UCSD-AML1 (cell line): ENCODE measurements around the gene RCCD1.
"Not testable (repeated sequence)": the region's sequence is repeated elsewhere in the genome, so short reads cannot be mapped to it uniquely, and the experiment has no call there.

ENCODE experiments used
- DNase-seq: peaks from one replicate; lab custom pipeline; 2025; ENCODE audit not compliant: unreplicated experiment; lab: John Stamatoyannopoulos, UW

Gene RCCD1

DNA sequence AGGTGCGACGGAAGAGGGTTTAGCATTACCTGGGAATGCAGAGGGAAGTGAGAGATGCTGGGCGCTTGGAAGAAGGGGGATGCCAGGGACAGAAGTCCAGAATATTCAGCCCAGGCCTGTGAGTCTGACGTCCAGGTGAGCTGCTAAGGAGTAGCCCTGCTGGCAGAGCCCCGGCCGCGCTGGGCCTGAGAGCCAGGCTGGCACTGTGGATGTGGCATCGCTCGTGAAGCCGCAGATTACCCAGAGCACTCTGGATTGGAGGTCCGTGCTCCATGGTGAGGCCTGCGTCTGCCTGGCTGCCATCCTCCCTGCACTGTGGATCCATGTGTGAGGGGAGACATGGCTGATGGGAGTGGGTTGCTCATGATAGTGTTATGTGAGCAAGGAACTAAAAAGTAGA lies 37.1 kb upstream of the RCCD1 start:
- DNase-seq = no peak

DNA sequence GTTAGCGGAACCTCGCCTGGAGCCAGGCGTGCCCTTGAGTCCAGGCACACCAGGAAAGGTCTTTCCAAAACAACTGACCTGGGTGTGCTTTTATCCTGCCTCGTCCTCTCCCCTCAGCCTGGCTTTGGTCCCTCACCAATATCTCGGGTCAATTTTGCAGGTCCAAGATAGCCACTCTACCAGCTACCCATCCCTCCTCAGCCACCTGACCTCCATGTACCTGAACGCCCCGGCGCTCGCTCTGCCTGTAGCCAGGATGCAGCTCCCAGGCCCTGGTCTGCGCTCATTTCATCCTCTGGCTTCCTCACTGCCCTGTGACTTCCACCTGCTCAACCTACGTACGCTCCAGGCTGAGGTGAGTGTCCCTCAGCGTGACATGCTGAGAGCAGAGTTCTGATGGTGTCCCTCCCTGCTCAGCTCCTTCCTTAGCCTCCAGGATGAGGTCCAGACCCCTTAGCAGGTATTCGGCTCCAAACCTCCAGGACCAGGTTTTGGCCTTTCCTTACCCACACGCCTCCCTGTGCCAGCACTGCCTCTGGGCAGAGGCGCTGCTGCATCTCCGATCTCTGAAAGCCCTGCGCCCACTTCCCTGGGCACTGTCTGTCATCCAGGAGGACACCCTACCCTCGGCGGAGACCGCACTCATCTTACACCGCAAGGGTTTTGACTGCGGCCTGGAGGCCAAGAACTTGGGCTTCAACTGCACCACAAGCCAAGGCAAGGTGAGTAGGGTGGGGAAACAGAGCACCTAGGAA lies 36.5 kb upstream of the RCCD1 start:
- no peak for DNase-seq

DNA sequence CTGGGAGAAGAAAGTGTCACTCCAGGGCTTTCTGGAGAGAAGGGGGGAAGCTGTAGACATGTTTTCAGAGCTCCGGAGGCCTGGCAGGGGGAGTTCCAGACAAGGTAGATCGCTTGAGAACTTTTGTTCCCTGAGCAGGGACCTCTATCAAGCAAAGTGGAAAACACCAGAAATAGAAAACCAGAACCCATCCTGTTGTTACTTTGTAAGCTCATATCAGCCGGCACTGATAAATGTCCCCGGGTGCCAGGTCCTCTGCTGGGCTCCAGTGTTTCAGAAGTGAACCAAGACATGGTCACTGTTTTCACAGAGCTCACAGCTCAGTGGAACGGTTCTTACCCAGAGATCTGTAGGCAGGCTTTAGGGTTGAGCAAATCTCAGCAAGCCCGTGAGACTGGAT lies 35.8 kb upstream of the RCCD1 start:
- DNase-seq = no peak

DNA sequence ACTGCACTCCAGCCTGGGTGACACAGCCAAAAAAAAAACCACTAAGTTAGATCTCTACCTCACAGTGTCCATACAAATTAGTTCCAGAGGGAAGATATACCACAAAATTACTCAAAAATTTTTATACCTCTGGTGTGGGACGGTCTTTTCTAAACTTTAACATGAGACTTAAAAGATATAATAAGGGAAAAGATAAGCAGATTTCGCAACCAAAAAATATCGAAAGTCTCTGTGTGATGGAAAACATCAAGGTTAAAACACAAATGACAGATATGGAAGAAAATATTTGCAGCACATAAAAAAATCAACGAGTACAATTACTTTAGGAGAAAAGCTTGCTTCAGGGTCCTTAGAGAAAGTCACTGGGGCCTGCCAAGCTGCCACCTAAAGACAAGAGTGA lies 32.8 kb upstream of the RCCD1 start:
- DNase-seq = no peak

DNA sequence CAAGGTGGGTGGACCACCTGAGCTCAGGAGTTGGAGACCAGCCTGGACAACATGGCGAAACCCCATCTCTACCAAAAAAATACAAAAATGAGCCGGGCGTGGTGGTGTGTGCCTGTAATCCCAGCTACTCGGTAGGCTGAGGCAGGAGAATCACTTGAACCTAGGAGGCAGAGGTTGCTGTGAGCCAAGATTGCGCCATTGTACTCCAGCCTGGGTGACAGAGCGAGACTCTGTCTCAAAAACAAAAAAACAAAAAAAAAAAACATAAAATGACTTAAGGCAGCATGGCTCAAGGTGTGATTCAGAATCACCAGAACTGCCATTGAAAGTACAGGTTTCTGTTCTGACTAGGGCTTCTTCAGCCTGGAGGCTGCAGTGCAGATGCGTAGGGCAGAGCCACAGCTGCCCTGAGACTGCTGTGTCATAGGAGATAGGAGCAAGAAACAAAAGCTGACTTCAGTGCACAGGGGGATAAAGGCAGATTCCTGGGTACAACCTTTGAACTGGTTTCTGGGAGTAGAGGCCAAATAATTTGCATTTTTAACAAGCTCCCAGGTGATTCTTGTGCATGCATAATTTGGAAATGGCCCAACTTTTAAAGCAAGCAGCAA lies 31.9 kb upstream of the RCCD1 start:
- DNase-seq = not testable (repeated sequence)

DNA sequence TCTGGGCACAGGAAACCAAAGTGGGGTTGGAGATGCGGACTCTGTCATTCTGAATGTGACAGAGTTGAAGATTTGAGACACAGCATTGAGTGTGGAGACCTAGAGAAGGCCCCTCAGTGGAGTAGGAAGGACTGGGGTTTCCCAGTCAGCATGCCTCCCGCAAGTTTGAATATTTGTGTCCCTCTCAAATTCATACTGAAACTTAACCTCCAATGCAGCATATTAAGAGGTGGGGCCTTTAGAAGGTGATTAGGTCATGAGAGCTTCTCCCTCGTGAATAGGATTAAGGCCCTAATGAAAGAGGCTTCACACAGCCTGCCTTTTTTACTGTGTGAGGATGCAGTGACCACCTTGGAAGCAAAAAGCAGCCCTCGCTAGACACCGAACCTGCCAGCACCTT lies 30.3 kb upstream of the RCCD1 start:
- DNase-seq = no peak

DNA sequence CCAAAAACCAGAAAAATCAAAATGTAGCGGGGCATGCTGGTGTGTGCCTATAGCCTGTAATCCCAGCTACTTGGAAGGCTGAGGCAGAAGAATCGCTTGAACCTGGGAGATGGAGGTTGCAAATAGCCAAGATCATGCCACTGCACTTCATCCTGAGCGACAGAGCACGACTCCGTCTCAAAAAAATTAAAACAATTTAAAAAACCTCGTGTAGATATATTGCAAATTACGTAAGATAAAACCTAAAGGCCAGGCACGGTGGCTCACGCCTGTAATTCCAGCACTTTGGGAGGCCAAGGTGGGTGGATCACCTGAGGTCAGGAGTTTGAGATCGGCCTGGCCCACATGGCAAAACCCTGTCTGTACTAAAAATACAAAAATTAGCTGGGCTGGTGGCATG lies 27.9 kb upstream of the RCCD1 start:
- not testable (repeated sequence) for DNase-seq

DNA sequence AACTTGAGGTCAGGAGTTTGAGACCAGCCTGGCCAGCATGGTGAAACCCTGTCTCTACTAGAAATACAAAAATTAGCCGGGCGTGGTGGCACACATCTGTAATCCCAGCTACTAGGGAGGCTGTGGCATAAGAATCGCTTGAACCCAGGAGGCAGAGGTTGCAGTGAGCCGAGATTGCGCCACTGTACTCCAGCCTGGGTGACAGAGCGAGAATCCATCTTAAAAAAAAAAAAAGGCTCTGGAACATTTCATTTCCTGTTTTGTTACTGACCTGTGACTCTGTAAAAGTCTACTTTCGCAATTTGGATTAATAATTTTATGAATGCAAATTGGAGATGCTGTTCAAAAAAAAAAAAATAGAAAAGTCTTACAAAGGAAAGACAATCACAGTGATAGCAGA lies 26.6 kb upstream of the RCCD1 start:
- DNase-seq = not testable (repeated sequence)

DNA sequence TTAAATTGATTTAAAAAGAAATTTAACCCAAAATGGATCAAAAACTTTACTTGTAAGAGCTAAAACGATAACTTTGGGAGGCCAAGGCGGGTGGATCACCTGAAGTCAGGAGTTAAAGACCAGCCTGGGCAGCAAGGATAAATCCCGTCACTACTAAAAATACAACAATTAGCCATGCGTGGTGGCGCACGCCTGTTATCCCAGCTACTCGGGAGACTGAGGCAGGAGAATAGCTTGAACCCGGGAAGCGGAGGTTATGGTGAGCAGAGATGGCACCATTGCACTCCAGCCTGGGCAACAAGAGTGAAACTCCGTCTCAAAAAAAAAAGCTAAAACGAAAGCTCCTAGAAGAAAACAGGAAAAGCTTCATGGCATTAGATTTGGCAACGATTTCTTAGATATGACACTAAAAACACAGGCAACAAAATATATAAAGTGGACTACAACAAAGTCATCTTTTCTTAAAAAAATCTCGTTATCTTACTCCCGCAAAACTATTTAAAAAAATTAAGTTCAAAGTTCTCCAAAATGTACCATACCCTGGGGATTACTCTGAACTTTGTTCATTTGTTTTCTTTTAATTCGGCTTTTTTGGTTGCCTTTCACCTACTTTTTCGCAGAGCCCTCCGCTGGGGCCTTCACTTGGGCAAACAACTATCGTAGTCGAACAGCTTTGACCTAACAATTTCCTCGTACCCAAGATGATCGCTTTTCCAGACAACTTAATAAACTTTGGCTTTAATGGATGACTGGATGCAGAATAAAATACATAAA lies 25.3 kb upstream of the RCCD1 start:
- no peak for DNase-seq

DNA sequence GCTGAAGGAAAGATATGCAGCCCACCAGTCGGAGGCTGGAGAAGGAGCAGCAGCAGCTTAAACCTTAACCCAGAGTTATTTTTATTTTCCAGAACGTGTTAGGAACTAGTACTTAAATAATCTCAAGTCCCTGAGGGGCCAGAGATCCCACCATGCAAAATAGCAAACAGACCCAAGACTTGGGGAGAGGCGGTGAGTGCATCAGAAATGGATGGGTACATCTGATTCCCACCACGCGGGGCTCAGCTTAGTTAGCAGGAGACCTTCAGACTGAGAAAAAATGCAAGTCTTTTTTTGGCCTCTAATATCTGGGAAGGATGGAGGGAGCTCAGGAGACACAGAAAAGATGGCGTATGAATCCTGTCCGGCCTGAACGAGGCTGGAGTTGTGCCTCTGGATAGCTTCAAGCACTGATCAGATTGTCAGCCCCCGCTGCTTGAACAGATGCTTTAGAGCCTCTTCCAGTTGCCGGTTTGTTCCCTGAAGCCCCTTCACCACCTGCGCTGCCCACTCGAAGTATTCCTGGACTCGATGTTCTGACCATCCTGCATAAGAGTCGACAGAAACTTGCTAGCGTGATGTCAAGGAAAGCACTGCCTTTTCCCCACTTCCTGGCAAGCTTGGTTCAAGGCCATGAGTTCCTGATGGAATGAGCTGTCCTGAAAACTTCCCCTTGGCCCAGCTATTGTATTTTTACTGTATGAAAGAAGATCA lies 23.7 kb upstream of the RCCD1 start:
- no peak for DNase-seq

DNA sequence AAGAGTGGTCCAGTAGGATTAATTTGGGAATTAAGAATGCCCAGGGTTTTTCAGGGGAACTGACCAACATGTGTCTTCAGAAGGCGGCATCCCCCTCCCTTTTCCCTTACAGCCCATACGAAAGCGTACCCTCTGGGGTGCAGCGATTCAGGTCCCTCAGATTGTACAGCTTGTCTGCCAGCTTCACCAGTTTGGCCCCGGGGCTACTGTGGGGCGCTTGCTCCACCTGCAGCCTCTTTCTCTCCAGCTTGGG lies 23.2 kb upstream of the RCCD1 start:
- no peak for DNase-seq

DNA sequence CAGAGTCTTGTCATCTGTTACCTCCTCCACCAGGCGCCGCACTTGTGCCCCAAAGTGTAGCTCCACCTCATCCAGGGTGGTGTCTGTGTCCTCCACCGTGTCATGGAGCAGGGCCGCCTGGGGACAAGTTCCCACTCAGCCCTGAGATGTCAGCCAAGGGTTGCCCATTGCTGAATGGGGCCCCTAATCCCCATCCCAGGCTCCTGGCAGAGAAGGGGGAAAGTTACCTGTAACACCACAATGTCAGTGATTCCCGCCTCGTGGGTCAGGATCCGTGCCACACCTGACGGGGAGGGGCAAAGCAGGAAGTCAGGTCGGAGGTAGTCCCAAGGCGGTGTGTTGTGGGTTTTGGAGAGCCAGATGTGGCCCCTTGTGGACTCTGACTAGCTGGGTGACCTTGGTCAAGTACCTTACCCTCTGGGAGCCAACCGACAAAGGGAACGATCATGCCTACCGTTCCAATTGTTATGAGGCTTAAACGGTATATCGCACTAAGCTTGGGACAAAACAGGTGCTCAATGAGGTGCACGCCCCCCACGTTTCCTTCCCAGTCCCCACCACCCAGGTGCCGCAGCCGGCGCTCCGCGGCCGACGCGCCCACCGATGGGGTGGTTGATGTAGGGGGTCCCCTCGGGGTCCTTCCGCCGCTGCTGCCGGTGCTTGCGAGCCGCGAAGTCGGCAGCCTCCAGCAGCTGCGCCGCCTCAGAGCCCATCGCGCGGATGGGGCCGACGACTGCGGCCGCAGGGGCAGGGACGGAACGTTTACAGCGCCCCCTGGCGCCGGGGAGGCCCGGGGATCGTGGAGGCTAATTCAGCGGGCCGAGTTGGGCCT lies 22.6 kb upstream of the RCCD1 start, which contains the start of gene HDDC3:
HDDC3 (minus strand) TSS at position 722 of the 832 bp plus-strand sequence; CDS start at position 713, 9 bp downstream.
- peak; percentile 91 for DNase-seq

DNA sequence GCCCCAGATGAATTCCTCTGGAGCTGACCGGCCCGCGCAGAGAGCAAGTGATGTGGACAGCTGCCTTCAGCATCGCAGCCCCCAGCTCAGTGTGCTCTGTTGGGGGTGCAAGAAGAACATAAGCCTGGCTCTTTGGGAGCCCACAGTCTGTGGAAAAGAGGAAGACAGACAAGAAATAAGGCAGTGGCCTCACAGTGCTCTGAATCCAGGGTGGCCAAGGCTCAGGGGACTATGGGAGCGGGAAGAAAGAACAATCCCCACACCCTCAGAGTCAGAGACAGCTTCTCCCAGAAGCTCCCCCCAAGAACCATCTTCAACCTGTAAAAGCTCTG lies 22.1 kb upstream of the RCCD1 start:
- DNase-seq = no peak

DNA sequence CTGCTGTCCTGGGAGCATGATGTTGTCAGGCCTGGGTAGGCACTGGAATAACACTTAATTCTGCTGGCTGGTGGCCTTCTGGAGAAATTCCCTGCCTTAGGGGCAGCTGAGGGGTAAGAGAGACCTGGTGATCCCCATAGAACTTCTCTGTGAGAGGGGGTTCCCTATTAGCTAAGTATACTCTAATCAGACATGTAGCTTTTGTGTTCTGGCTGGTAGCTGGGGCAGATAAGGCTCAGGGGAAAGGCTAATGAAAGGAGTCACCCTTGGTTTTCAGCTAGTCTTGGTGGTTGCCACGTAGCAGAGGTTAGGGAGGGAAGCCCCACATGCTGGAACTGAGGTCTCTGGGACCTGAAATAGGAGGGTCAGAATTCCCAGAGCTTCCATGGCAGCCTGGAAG lies 21.4 kb upstream of the RCCD1 start:
- DNase-seq = no peak

DNA sequence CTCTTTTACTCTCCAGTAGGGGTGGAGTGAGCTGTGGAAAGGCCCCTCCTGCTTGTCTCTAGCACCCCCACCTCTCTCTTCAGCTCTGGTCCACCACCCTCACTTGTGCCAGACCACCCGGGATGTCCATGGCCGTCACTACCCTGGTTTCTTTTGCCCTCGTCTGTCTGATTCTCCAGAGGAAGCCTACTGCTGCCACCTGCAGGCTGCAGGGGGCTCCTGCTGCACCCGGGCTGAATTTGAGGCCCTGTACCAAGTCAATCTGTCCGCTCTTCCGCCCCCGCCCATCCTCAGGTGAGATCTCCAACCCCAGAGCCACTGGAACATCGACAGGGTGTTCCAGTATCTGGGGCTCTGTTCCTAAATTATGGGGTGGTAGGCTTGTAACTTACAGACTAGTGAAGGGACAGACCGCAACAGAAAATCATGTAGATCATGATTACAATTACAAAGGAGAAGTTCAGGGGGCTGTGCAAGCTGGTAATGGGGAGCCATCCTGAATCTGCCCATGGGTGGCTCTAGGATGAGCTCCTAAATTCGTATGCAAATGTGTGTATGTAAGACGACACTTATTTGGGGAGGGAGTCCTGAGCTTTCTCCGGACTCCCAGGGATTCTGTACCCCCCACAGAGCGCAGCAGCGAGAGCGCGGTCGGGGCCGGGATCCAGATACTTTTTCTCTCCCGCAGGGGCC lies 20.3 kb upstream of the RCCD1 start:
- peak; percentile 78 for DNase-seq

DNA sequence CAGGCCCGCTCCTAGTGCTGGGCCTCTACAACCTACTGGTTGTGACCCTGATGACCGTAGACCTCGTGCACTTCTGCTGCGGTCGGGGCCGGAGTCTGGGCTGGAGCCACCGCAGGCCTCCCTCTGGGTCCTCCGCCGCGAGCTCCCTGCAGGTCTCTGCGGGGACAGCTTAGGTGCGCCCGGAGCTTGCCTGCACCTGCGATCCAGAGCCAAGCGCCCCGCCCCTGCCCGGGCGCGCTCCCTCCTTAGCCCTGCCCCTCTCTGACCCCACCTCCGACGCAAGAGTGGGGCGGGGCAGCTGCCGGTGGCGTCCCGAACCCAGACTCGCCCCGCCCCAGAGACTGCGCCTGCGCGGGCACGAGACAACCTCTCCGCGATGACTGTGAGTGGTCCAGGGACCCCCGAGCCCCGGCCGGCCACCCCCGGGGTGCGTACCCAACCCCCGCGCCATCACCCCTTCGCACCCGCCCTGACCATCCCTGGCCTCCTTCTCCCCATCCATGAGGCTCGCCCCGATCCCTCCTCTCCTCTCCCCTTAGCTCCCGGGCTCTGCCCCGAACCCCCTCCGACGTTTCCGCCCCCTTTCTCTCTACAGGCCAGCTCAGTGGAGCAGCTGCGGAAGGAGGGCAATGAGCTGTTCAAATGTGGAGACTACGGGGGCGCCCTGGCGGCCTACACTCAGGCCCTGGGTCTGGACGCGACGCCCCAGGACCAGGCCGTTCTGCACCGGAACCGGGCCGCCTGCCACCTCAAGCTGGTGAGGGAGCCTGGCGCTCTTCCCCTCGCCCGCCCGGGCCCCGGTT lies 19.5 kb upstream of the RCCD1 start, which contains the start of gene UNC45A:
UNC45A (plus strand) TSS at position 337 of the 803 bp plus-strand sequence; CDS start at position 377, 40 bp downstream.
- peak; percentile 91 for DNase-seq

DNA sequence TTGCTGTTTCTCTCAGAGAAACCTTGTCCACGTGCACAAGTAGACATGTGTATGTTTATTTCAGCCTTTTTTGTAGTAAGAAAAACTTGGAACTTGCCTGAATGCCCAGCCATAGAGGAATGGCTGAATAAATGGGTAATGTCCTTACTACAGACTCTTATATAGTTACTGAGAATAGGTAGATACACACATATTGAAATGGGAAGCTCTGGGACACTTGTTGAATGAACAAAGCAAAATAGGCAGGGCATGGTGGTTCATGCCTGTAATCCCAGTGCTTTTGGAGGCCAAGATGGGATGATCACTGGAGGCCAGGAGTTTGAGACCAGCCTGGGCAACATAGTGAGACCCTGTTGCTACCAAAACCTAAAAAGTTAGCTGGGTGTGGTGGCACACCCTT lies 17.9 kb upstream of the RCCD1 start:
- DNase-seq = no peak

DNA sequence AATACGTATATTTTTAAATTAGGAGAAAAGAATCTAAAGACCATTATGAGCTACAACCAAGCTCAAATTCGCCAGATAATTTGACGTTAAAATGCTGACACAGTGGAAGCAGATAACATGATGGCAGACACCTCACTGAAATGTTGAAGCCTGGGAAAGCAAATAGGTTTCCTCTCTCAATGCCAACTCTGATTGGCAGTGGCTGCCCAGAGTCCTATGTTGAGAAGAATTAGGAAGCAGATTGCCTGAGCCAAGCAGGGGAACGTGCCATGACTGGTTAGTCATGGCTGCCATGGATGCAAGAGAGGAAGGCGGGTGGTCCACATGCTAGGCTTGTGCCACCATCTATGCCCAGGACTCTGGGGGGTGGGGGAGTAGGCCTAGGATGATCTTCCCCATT lies 16.4 kb upstream of the RCCD1 start:
- DNase-seq = no peak

DNA sequence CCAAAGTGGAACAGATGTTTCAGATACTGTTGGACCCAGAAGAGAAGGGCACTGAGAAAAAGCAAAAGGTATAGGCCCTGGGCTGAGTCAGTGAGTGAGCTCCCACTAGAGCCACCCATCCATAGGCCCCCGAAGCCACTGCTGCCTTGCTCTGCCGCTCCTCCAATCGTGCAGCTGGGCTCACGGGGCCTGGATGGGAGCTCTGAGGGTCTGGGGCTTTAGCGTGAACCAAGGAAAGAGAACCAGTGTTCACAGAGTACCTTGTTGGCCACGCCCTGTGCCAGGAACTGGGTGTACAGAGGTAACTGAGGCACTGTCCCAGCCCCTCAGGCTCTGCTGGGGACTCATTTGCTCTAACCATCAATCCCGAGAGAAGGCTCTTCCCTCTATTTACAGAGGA lies 14.9 kb upstream of the RCCD1 start:
- no peak for DNase-seq
